Endothelial cell of umbilical vein (primary cell): ENCODE data around the gene CACNA2D3.

ENCODE experiments used
- CTCF ChIP-seq, 2 donors: IDR thresholded peaks; 1 replicate in 1 of 2; 2 replicates in 1 of 2; pipeline ENCODE4 v1.5.1; 2011; ENCODE audit warnings: low read length in 2 of 2, mild to moderate bottlenecking in 2 of 2, moderate library complexity in 2 of 2, control low read depth in 1 of 2, inconsistent platforms in 1 of 2, low read depth in 1 of 2; ENCODE audit not compliant: insufficient read depth in 1 of 2; ENCODE audit errors: extremely low read depth in 1 of 2
- EZH2 ChIP-seq: IDR thresholded peaks from 2 replicates; pipeline ENCODE4 v1.6.1; 2012; ENCODE audit warnings: borderline replicate concordance, low read depth, mild to moderate bottlenecking, moderate library complexity, low read length, inconsistent platforms; ENCODE audit not compliant: severe bottlenecking
- FOS ChIP-seq: IDR thresholded peaks from 2 replicates; pipeline ENCODE4 v1.6.1; 2011; ENCODE audit warnings: mild to moderate bottlenecking, low read length, moderate library complexity, borderline replicate concordance; ENCODE audit not compliant: insufficient read depth
- GATA2 ChIP-seq: IDR thresholded peaks from 2 replicates; pipeline ENCODE4 v1.7.0; 2011; ENCODE audit warnings: low read depth, mild to moderate bottlenecking, moderate library complexity, mixed read lengths, low read length; ENCODE audit not compliant: insufficient read length, insufficient read depth
- JUN ChIP-seq: IDR thresholded peaks from 2 replicates; pipeline ENCODE4 v1.6.1; 2011; ENCODE audit warnings: borderline replicate concordance, low read depth; ENCODE audit not compliant: insufficient read length, insufficient read depth
- MAX ChIP-seq: IDR thresholded peaks from 2 replicates; pipeline ENCODE4 v1.6.1; 2011; ENCODE audit not compliant: insufficient read depth, insufficient read length
- MYC ChIP-seq: IDR thresholded peaks from one replicate; pipeline ENCODE4 v1.6.1; 2011; ENCODE audit warnings: mild to moderate bottlenecking, low read depth, low read length
- POLR2A ChIP-seq: IDR thresholded peaks from 2 replicates; pipeline ENCODE4 v1.6.1; 2012; ENCODE audit warnings: low read depth, mild to moderate bottlenecking, control low read depth, low read length
- POLR2AphosphoS5 ChIP-seq: IDR thresholded peaks from 2 replicates; pipeline ENCODE4 v1.6.1; 2012; ENCODE audit warnings: low read depth, mild to moderate bottlenecking, control low read depth, low read length, moderate library complexity; ENCODE audit not compliant: insufficient read depth

GRCh38 chr3:54567949-54568348 lies 445.6 kb downstream of the CACNA2D3 start:
- TF ChIP-seq CTCF (IDR thresholded peaks at IDR 0.05; ENCODE audit: extremely low read depth in 1 of 2, insufficient read depth in 1 of 2, low read depth in 1 of 2, low read length in 2 of 2) (no peak), POLR2A (no peak), MAX (no peak), EZH2 (no peak), FOS (no peak), POLR2AphosphoS5 (no peak), MYC (no peak), JUN (no peak), GATA2 (no peak)
